HTR-8/SVneo (cell line): ENCODE measurements around the gene LRCH1.
"Not testable (repeated sequence)": the region's sequence is repeated elsewhere in the genome, so short reads cannot be mapped to it uniquely, and the experiment has no call there.

Experiments
- DNase-seq: peaks from one replicate; pipeline ENCODE4 v3.0.0; 2011; ENCODE audit warnings: low spot score, mixed read lengths; ENCODE audit not compliant: insufficient read length
- FAIRE-seq: peaks from 2 replicates; lab custom pipeline; 2011; peaks lifted over from hg19 to GRCh38; lab: Jason Lieb, UNC

The LRCH1 gene

GRCh38 chr13:46769925-46770324 lies 217.0 kb downstream of the LRCH1 start:
- not testable (repeated sequence) for FAIRE-seq, DNase-seq

DNA sequence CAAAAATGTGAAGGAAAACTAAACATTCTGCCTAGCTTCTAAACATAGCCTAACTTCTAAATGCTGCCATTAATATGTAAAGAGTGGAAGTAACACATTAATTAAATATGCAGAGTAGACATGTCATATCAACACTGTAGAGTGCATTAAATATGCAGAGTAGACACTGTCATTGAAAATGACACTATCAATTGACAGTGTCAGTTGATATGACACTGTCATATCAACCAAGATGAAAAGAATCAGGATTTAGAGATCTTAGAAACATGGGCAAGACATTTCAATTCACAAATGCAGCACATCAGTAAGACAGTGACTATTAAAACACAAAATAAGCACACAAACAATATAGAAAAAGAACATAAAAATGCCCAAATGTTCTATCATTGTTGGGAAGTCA lies 218.7 kb downstream of the LRCH1 start:
- no peak for FAIRE-seq
- DNase-seq: no peak

- no peak for DNase-seq
- FAIRE-seq: no peak
Measured at GRCh38 chr13:46773541-46773940, 220.6 kb downstream of the LRCH1 start.

DNA sequence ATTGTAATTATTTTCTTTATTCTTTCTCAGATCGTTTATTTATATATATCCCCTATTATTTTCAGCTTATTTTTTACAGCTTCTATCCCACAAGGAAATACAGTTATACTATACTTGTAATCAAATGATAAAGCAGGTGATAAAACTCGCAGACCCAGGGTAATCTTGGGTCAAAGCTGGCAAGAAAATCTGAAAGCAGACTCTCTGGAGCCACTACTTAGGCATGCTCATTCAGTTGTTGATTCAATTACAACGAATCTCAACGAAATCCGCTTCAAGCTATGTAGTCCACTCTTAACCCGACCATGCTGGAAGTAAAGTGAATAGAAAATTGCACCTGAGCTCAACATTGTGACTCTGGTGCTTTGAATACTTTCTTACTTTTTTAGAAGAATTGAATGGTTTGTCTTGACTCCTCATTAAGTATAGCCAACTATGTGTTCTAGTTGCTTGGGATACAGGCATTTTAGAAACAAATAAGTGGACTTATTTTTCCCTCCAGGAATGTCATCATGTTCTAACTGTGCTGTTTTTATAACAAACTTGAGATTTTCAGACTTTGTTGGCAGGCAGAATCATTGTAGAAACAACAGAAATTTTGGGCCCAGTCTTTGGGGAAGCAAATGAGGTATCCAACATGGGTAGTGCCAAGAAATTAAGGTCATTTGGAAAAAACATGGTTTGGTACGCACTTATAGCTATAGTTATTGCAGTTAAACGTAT lies 222.6 kb downstream of the LRCH1 start:
- DNase-seq (no peak), FAIRE-seq (no peak)

GRCh38 chr13:46778095-46778494 lies 225.1 kb downstream of the LRCH1 start:
- no peak for FAIRE-seq
- no peak for DNase-seq

- DNase-seq (no peak), FAIRE-seq (no peak)
Measured at GRCh38 chr13:46778890-46779289, 225.9 kb downstream of the LRCH1 start.

DNA sequence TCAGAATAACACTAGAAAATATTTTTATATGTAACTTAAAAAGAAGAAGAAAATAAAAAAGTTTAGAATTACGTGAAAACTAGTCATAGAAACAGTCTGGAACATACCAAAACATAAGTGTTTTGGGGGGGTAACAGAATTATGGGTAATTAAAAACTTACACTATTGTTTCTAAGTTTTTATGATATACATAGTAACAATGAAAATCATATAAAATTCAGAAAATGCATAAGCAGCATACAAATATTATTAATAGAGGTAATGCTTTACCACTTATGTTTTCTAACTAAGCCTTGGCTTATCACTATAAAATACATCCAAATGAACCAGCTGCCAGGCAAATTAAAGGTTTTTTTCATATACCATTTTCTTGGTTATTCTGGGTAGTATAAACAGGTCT lies 229.1 kb downstream of the LRCH1 start:
- FAIRE-seq (no peak), DNase-seq (no peak)

DNA sequence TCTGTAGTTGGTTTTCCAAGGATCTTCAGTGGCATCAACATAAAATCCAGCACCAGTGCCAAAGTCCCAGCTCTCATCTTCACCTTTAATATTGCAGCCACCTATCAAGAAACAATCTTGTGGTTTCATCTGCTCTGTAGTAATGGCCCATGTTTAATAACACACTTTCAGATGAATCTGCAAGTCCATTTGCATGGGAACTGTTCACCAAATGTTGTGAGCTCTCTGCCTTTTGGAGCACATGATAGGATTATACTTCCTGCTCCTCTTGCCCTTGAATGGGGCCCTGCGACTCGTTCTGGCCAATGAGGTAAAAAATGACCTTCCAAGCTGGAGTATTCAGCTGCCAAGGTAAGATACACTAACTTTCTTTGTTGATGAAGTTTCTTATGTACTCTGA lies 229.7 kb downstream of the LRCH1 start:
- DNase-seq: no peak
- FAIRE-seq: no peak

DNA sequence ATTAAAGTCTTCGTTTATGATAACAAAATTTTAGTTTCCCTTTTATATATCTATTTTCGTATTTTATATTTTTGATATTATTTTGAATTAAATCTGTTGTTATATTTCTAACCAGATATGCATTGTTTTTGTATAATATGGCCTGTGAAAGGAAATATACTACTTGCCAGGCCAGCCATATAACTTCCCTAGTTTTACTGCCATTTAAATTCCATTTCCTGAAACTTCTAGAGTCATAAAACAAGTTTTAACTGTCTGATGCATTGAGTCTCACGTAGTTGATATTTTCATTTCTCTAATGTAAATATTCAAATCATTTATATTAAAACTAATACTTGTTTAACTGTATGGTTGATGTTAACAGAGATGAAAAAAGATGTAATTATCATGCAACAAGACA lies 230.5 kb downstream of the LRCH1 start:
- DNase-seq (no peak), FAIRE-seq (no peak)

GRCh38 chr13:46795321-46795720 lies 242.4 kb downstream of the LRCH1 start:
- no peak for DNase-seq
- FAIRE-seq: no peak

- FAIRE-seq (no peak), DNase-seq (no peak)
Measured at GRCh38 chr13:46796129-46796514, 243.2 kb downstream of the LRCH1 start.

DNA sequence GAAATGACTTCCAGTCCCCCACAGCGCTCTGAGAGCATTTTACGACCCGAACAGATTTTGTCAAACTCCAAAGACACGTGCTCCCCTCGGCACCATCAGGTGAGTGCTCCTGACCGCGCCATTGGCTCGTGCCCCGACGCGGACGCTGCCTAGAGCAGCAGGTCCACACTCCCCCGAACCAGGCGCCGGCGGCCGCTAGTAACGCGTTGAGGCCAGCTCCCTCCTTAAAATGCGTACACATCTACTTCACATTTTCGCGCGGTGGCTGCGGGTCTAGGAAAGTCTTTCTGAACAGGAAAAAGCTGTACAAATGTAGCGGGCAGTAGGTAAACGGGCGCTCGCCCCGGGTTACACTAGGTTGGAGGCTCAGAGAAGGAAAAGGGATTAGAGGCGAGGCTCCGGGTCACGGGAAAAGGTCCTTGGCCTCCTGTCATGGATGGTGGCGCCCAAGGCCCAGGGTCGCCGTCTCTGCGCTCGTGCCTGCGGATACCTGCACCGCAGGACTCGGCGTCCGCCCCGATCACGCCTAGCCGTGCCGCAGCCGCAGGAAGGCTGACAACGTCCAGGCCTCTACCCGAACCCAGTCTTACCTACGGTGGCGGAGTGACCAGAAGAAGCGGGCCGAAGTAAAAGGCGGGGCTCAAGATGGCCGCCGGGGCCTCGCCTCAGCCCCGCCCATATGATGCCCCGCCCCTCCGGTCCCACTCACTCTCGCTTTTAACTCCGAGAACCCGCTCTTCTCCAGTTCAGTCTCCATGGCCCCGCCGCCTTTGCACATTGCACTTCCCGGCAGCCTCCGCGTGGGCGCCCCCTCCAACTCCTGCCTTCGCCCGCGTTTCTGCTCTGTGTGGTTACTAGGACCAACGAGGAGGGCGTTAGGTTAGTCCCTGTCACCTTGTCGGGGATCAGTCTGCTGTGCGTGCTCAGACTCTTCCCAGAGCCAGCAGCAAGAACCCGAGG lies 243.8 kb downstream of the LRCH1 start, which contains the start of gene ESD:
Gene ESD (minus strand): TSS at position 647 of the 960 bp plus-strand sequence. CDS start 5,748 bp downstream, outside the sequence.
- no peak for FAIRE-seq
- peak; percentile 74 for DNase-seq

DNA sequence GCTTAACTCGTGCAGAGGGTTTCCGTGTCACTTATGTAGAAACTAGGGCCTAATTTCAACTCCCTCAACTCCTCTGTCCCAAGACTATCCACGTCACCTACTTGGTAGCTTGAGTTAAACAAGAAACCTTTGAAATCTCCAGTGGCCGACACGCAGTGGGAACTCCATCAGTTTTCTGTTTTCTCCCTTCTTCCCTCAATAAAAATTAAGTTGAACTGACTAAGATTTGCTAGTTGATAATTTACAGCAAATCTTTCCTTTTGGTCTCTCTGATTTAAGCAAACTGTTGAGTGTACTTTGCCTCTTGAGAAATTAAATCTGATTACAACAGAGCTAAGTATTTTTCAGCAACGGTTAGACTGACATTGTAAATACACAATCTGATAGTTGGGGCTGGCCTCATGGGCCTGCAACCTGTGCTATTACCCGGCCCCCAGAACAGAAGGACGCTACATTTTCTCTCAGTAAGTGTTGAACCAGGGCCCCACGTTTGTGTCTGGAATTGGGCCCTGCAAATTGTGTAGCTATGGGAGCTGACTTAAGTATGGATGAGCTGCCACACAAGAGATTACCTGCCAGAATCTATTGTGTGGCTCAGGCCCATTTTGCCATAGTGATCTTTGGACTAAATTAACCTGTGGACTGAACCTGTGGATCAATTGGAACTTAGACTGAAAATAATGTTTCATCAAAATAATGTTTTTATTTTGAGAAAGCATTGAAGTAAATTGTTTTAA lies 244.7 kb downstream of the LRCH1 start:
- DNase-seq (no peak), FAIRE-seq (no peak)

DNA sequence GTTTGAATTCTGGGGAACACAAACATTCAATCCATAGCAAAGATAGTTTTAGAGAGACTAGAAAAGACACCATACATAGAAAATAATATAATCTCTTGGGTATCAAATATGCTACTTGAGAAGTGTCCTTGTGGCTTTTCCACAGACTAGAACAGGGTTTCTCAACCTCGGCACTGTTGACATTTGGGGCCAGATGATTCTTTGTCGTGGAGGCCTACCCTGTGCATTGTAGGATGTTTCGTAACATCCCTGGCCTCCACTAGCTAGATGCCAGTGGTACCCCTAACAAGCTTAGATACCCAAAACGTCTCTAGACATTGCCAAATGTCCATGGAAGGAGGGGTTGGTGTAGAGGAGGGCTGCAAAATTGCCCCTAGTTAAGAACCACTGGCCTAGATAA lies 246.2 kb downstream of the LRCH1 start:
- no peak for DNase-seq
- no peak for FAIRE-seq

DNA sequence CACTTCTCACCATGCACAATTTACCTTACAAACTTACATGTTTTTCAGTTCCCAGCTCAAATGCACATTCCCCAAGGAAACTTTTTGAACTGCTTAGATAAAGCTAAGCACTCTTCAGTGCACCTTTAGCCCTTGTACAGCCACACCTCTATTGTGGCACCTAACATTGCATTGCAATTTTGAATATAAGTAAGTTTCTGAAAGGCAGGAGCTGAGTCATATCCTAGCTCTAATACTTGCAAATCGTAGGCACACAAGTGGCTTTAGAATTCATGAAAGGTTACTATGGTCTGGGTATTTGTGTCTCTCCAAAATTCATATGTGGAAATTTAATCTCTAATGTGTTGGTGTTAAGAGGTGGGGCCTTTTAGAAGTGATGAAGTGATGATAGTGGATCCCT lies 248.9 kb downstream of the LRCH1 start:
- no peak for FAIRE-seq
- no peak for DNase-seq
